HG02642 (cell line): ENCODE data around the gene CENPP.
"Not testable (repeated sequence)": the region's sequence is repeated elsewhere in the genome, so short reads cannot be mapped to it uniquely, and the experiment has no call there.

Source experiments
- ATAC-seq: cut with Tn5 transposase; IDR thresholded peaks from one replicate; pipeline ENCODE4 v1.9.1; 2021; ENCODE audit warnings: mild to moderate bottlenecking; ENCODE audit not compliant: unreplicated experiment, poor library complexity

Gene CENPP

GRCh38 chr9:92564982-92565381 lies 239.2 kb downstream of the CENPP start:
- no peak for ATAC-seq

- ATAC-seq: not testable (repeated sequence)
Observed at GRCh38 chr9:92571871-92572270, 246.1 kb downstream of the CENPP start.

GRCh38 chr9:92573612-92574011 lies 247.9 kb downstream of the CENPP start:
- not testable (repeated sequence) for ATAC-seq

- ATAC-seq: no peak
Observed at GRCh38 chr9:92576175-92576574, 250.4 kb downstream of the CENPP start.

GRCh38 chr9:92589923-92590322 lies 264.2 kb downstream of the CENPP start:
- ATAC-seq: no peak

GRCh38 chr9:92590377-92590776 lies 264.6 kb downstream of the CENPP start:
- no peak for ATAC-seq

- no peak for ATAC-seq
Observed at GRCh38 chr9:92592537-92592936, 266.8 kb downstream of the CENPP start.

- ATAC-seq: no peak
Observed at GRCh38 chr9:92592946-92593861, 267.5 kb downstream of the CENPP start.

GRCh38 chr9:92595075-92595474 lies 269.3 kb downstream of the CENPP start:
- ATAC-seq: not testable (repeated sequence)

GRCh38 chr9:92595930-92596329 lies 270.2 kb downstream of the CENPP start:
- no peak for ATAC-seq

GRCh38 chr9:92598382-92598781 lies 272.6 kb downstream of the CENPP start:
- no peak for ATAC-seq

- no peak for ATAC-seq
Observed at GRCh38 chr9:92599938-92600461, 274.2 kb downstream of the CENPP start.

GRCh38 chr9:92600462-92601261 lies 274.9 kb downstream of the CENPP start:
- ATAC-seq: no peak

- no peak for ATAC-seq
Observed at GRCh38 chr9:92601451-92601850, 275.7 kb downstream of the CENPP start.

GRCh38 chr9:92602413-92602812 lies 276.7 kb downstream of the CENPP start:
- ATAC-seq: no peak

- ATAC-seq: no peak
Observed at GRCh38 chr9:92603100-92603499, 277.3 kb downstream of the CENPP start.

- ATAC-seq: no peak
Observed at GRCh38 chr9:92603990-92604389, 278.2 kb downstream of the CENPP start.

- no peak for ATAC-seq
Observed at GRCh38 chr9:92605224-92605623, 279.5 kb downstream of the CENPP start.

- ATAC-seq: no peak
Observed at GRCh38 chr9:92607088-92607487, 281.3 kb downstream of the CENPP start.

GRCh38 chr9:92607773-92608172 lies 282.0 kb downstream of the CENPP start:
- no peak for ATAC-seq
